HepG2 (cell line): Measurements from ENCODE around the gene SERPINB6. TPM values are rescaled to one million over a fixed set of nuclear protein-coding genes. Genes with fewer than 3 reads are reported as not detected.

Source experiments
- ARHGAP35 ChIP-seq: sonication (generic); formaldehyde crosslinking; IDR thresholded peaks from 2 replicates; pipeline ENCODE4 v1.9.0; 2022; ENCODE audit warnings: mild to moderate bottlenecking, inconsistent platforms, moderate library complexity, missing genetic modification reagents, borderline replicate concordance
- CENPX ChIP-seq: sonication (generic); formaldehyde crosslinking; IDR thresholded peaks from 2 replicates; pipeline ENCODE4 v1.9.0; 2021; ENCODE audit warnings: mild to moderate bottlenecking, missing genetic modification reagents, moderate library complexity
- GFI1 ChIP-seq: sonication (generic); formaldehyde crosslinking; IDR thresholded peaks from 2 replicates; pipeline ENCODE4 v1.5.0; 2020; ENCODE audit warnings: missing genetic modification reagents, mild to moderate bottlenecking, borderline replicate concordance
- MAF1 ChIP-seq: sonication (generic); formaldehyde crosslinking; IDR thresholded peaks from 2 replicates; pipeline ENCODE4 v1.5.0; 2020; ENCODE audit warnings: missing genetic modification reagents, borderline replicate concordance
- RFXANK ChIP-seq: IDR thresholded peaks from 2 replicates; pipeline ENCODE4 v1.6.1; 2016
- SAP130 ChIP-seq: IDR thresholded peaks from 2 replicates; pipeline ENCODE4 v1.6.1; 2016; ENCODE audit warnings: low read depth
- SRSF9 ChIP-seq: fragments of 200-400 bp; formaldehyde crosslinking; IDR thresholded peaks from 2 replicates; pipeline ENCODE4 v1.6.1; 2018; ENCODE audit warnings: borderline replicate concordance, mild to moderate bottlenecking, low read depth, low read length; ENCODE audit not compliant: insufficient read depth, poor library complexity, severe bottlenecking
- SSRP1 ChIP-seq: IDR thresholded peaks from 2 replicates; pipeline ENCODE4 v1.6.1; 2016; ENCODE audit warnings: control low read depth
- STAT5B ChIP-seq: sonication (generic); formaldehyde crosslinking; IDR thresholded peaks from 2 replicates; pipeline ENCODE4 v1.4.0; 2020; ENCODE audit warnings: missing genetic modification reagents
- ZKSCAN8 ChIP-seq: IDR thresholded peaks from 2 replicates; pipeline ENCODE4 v1.6.1; 2016; ENCODE audit warnings: borderline replicate concordance, missing genetic modification reagents, missing compliant biosample characterization
- ZNF510 ChIP-seq: sonication (generic); formaldehyde crosslinking; IDR thresholded peaks from 2 replicates; pipeline ENCODE4 v1.4.0; 2020; ENCODE audit warnings: low read depth, mild to moderate bottlenecking, missing genetic modification reagents
- ZNF549 ChIP-seq: sonication (generic); formaldehyde crosslinking; IDR thresholded peaks from 2 replicates; pipeline ENCODE4 v1.5.0; 2020; ENCODE audit warnings: missing genetic modification reagents
- ZNF749 ChIP-seq: sonication (generic); formaldehyde crosslinking; IDR thresholded peaks from 2 replicates; pipeline ENCODE4 v1.8.0; 2022; ENCODE audit warnings: mild to moderate bottlenecking, missing genetic modification reagents, moderate library complexity, borderline replicate concordance
- ZNF879 ChIP-seq: sonication (generic); formaldehyde crosslinking; IDR thresholded peaks from 2 replicates; pipeline ENCODE4 v1.8.1; 2023; ENCODE audit warnings: missing genetic modification reagents
- polyA plus RNA-seq, 8 experiments: library from polyadenylated mRNA; depleted of rRNA in 3 of 8; stranded (reverse) in 7 of 8; unstranded in 1 of 8; fragments of >200 nt; fragmentation: Illumina TruSeq in 4 of 8; extraction: Trizol in 4 of 8; gene quantifications; 2 replicates each; pipeline versions ENCODE4 v1.2.1 to v1.2.3, GENCODE V29; 2011 to 2016; ENCODE audit warnings: low read depth in 4 of 8, missing spikeins in 1 of 8, mixed read lengths in 1 of 8; ENCODE audit not compliant: insufficient read depth in 1 of 8
- total RNA-seq, 5 experiments: library from RNA; depleted of rRNA; stranded (reverse); fragments of >200 nt; fragmentation: Illumina TruSeq; extraction: Trizol; gene quantifications; 2 replicates each; pipeline ENCODE4 v1.2.3, GENCODE V29; 2016; ENCODE audit warnings: low read depth in 1 of 5
- TF ChIP-seq, protein P1 (sequence below): sonication (generic); formaldehyde crosslinking; IDR thresholded peaks from 2 replicates; pipeline ENCODE4 v1.5.0; 2020; ENCODE audit warnings: missing genetic modification reagents, mild to moderate bottlenecking, borderline replicate concordance
- TF ChIP-seq, protein P2 (sequence below): sonication (generic); formaldehyde crosslinking; conservative IDR thresholded peaks from 2 replicates; pipeline ENCODE4 v1.5.0; 2020; ENCODE audit warnings: missing genetic modification reagents
- TF ChIP-seq, protein P3 (sequence below): sonication (generic); formaldehyde crosslinking; IDR thresholded peaks from 2 replicates; pipeline ENCODE4 v1.8.1; 2023; ENCODE audit warnings: mild to moderate bottlenecking, missing genetic modification reagents, borderline replicate concordance
- TF ChIP-seq, protein P4 (sequence below): IDR thresholded peaks from 2 replicates; pipeline ENCODE4 v1.6.1; 2018; ENCODE audit warnings: missing genetic modification reagents
- TF ChIP-seq, protein P5 (sequence below): sonication (generic); formaldehyde crosslinking; IDR thresholded peaks from 2 replicates; pipeline ENCODE4 v1.4.0; 2020; ENCODE audit warnings: missing genetic modification reagents
- TF ChIP-seq, protein P6 (sequence below): IDR thresholded peaks from 2 replicates; pipeline ENCODE4 v1.6.1; 2016; ENCODE audit warnings: low read depth, borderline replicate concordance
- TF ChIP-seq, protein P7 (sequence below): sonication (generic); formaldehyde crosslinking; IDR thresholded peaks from 2 replicates; pipeline ENCODE4 v1.9.0; 2021; ENCODE audit warnings: missing genetic modification reagents, mild to moderate bottlenecking, borderline replicate concordance

SERPINB6 gene
- total and polyA plus RNA-seq, 2 of the 13 experiments (the other 11 are each of a cell fraction or from before 2014, with no cell fraction given) = 38.2 to 61.3 TPM

DNA sequence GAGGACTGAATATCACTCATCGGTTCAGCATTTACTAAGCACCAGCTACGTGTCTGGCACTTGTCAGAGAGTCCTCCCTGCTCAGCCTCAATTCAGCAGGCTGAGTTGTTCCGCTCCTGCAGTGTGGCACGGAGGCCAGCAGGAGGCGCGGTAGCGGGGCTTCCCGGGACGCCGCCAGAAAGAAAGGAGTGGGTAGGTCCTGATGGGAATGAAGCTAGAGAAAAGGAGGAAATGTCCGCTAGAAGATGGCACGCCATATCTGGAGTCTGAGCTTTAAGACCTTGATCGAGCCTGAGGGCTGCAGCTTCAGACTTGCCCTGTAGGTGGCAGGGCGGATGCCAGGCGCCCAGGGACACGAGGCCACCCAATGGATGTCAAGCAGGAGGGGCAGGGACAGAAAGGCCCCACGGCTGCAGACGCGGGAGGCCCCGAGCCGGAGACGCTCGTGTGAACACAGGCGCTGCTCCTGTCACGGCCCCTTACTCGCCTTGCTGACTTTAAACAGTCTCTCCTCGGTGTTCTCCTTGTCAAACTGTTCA lies 18.7 kb downstream of the SERPINB6 start (continued):
- TF ChIP-seq, protein P1, sequence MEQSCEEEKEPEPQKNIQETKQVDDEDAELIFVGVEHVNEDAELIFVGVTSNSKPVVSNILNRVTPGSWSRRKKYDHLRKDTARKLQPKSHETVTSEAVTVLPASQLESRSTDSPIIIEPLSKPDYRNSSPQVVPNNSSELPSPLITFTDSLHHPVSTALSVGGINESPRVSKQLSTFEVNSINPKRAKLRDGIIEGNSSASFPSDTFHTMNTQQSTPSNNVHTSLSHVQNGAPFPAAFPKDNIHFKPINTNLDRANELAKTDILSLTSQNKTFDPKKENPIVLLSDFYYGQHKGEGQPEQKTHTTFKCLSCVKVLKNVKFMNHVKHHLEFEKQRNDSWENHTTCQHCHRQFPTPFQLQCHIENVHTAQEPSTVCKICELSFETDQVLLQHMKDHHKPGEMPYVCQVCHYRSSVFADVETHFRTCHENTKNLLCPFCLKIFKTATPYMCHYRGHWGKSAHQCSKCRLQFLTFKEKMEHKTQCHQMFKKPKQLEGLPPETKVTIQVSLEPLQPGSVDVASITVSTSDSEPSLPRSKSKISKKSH (CRISPR knock-in tag) = 0 out of 2 replicates have a peak, but pooled peaks have one; percentile 70
- TF ChIP-seq, protein P2, sequence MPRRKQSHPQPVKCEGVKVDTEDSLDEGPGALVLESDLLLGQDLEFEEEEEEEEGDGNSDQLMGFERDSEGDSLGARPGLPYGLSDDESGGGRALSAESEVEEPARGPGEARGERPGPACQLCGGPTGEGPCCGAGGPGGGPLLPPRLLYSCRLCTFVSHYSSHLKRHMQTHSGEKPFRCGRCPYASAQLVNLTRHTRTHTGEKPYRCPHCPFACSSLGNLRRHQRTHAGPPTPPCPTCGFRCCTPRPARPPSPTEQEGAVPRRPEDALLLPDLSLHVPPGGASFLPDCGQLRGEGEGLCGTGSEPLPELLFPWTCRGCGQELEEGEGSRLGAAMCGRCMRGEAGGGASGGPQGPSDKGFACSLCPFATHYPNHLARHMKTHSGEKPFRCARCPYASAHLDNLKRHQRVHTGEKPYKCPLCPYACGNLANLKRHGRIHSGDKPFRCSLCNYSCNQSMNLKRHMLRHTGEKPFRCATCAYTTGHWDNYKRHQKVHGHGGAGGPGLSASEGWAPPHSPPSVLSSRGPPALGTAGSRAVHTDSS (CRISPR knock-in tag) = no peak
- TF ChIP-seq ZNF879 (CRISPR knock-in tag) = no peak
- TF ChIP-seq, protein P3, sequence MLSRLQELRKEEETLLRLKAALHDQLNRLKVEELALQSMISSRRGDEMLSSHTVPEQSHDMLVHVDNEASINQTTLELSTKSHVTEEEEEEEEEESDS (CRISPR knock-in tag) = no peak
- TF ChIP-seq, protein P4, sequence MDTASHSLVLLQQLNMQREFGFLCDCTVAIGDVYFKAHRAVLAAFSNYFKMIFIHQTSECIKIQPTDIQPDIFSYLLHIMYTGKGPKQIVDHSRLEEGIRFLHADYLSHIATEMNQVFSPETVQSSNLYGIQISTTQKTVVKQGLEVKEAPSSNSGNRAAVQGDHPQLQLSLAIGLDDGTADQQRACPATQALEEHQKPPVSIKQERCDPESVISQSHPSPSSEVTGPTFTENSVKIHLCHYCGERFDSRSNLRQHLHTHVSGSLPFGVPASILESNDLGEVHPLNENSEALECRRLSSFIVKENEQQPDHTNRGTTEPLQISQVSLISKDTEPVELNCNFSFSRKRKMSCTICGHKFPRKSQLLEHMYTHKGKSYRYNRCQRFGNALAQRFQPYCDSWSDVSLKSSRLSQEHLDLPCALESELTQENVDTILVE (CRISPR knock-in tag) = peak; percentile 24; the same call in 1 of the 2 replicates
- TF ChIP-seq SRSF9 = no peak
- TF ChIP-seq CENPX (CRISPR knock-in tag) = no peak
- TF ChIP-seq, protein P5, sequence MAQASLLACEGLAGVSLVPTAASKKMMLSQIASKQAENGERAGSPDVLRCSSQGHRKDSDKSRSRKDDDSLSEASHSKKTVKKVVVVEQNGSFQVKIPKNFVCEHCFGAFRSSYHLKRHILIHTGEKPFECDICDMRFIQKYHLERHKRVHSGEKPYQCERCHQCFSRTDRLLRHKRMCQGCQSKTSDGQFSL (CRISPR knock-in tag) = 0 out of 2 replicates have a peak, but pooled peaks have one; percentile 29
- TF ChIP-seq SSRP1 (CRISPR knock-in tag) = no peak
- TF ChIP-seq ZKSCAN8 (CRISPR knock-in tag) = peak; percentile 33; the same call in 1 of the 2 replicates
- TF ChIP-seq ZNF510 (CRISPR knock-in tag) = 0 out of 2 replicates have a peak, but pooled peaks have one; percentile 48
- peak; percentile 69; the same call in 1 of the 2 replicates for TF ChIP-seq ARHGAP35
- TF ChIP-seq ZNF549 (CRISPR knock-in tag) = no peak
- no peak for TF ChIP-seq ZNF749 (CRISPR knock-in tag)
- TF ChIP-seq RFXANK = no peak
- TF ChIP-seq STAT5B = no peak
- peak; percentile 61; the same call in 1 of the 2 replicates for TF ChIP-seq GFI1 (CRISPR knock-in tag)
- TF ChIP-seq, protein P6, sequence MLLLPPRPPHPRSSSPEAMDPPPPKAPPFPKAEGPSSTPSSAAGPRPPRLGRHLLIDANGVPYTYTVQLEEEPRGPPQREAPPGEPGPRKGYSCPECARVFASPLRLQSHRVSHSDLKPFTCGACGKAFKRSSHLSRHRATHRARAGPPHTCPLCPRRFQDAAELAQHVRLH (CRISPR knock-in tag) = peak; percentile 63; the same call in 1 of the 2 replicates
- peak; percentile 66 for TF ChIP-seq SAP130 (CRISPR knock-in tag)
- 0 out of 2 replicates have a peak, but pooled peaks have one; percentile 33 for TF ChIP-seq MAF1 (CRISPR knock-in tag)
- TF ChIP-seq, protein P7, sequence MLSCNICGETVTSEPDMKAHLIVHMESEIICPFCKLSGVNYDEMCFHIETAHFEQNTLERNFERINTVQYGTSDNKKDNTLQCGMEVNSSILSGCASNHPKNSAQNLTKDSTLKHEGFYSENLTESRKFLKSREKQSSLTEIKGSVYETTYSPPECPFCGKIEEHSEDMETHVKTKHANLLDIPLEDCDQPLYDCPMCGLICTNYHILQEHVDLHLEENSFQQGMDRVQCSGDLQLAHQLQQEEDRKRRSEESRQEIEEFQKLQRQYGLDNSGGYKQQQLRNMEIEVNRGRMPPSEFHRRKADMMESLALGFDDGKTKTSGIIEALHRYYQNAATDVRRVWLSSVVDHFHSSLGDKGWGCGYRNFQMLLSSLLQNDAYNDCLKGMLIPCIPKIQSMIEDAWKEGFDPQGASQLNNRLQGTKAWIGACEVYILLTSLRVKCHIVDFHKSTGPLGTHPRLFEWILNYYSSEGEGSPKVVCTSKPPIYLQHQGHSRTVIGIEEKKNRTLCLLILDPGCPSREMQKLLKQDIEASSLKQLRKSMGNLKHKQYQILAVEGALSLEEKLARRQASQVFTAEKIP = no peak
